IMR-90 (cell line): Measurements from ENCODE around the gene UBE2E2. TPM values are rescaled to one million over a fixed set of nuclear protein-coding genes. Genes with fewer than 3 reads are reported as not detected.

Experiments used
- ATAC-seq: fragments of 200-7000 bp; cut with Tn5 transposase; 2 replicates; pipeline ENCODE4 v1.9.1; 2020; ENCODE audit warnings: low read depth, mild to moderate bottlenecking, moderate library complexity
- BruUV-seq: library from RNA; stranded (reverse); fragments of 400-500 nt; replicated peaks from 2 replicates; lab custom pipeline; 2021; lab: Mats Ljungman, UMichigan
- CTCF ChIA-PET: fragments of 300-600 bp; formaldehyde crosslinking; extraction: SDS; loops from one replicate; lab custom pipeline; 2021; ENCODE audit warnings: antibody characterized with exemption; lab: Yijun Ruan, JAX
- POLR2A ChIA-PET: fragments of 300-600 bp; sonication (Branson Sonifier 250); formaldehyde crosslinking; loops from one replicate; lab custom pipeline; 2022; ENCODE audit warnings: antibody characterized with exemption; ENCODE audit not compliant: unreplicated experiment; lab: Charles Lee
- DNase-seq: peaks from one replicate; pipeline ENCODE4 v3.0.0; 2013
- H2AFZ ChIP-seq: replicated peaks from 2 replicates; pipeline ENCODE3; 2013; ENCODE audit warnings: low read length, mild to moderate bottlenecking; ENCODE audit not compliant: poor library complexity
- H2AK5ac ChIP-seq: 2 replicates; pipeline ENCODE4 v1.6.1; 2013; ENCODE audit warnings: low read depth, low read length, inconsistent platforms
- H2AK9ac ChIP-seq: replicated peaks from 2 replicates; pipeline ENCODE3; 2013; ENCODE audit warnings: mild to moderate bottlenecking, low read depth, low read length, moderate library complexity; ENCODE audit not compliant: poor library complexity
- H2BK120ac ChIP-seq: 2 replicates; pipeline ENCODE4 v1.6.1; 2013; ENCODE audit warnings: low read depth, low read length, inconsistent platforms
- H2BK15ac ChIP-seq: 3 replicates; pipeline ENCODE4 v1.6.1; 2013; ENCODE audit warnings: low read depth, low read length, inconsistent platforms
- H2BK20ac ChIP-seq: 2 replicates; pipeline ENCODE4 v1.6.1; 2013; ENCODE audit warnings: low read depth, mild to moderate bottlenecking, inconsistent platforms, low read length, moderate library complexity
- H2BK5ac ChIP-seq: 2 replicates; pipeline ENCODE4 v1.6.1; 2013; ENCODE audit warnings: mild to moderate bottlenecking, low read depth, low read length, inconsistent platforms; ENCODE audit not compliant: poor library complexity, severe bottlenecking
- H3K14ac ChIP-seq: replicated peaks from 2 replicates; pipeline ENCODE4 v1.6.1; 2013; ENCODE audit warnings: low read depth, low read length, inconsistent platforms
- H3K18ac ChIP-seq: 2 replicates; pipeline ENCODE4 v1.6.1; 2013; ENCODE audit warnings: low read depth, low read length, control low read depth
- H3K23ac ChIP-seq: 2 replicates; pipeline ENCODE4 v1.6.1; 2013; ENCODE audit warnings: low read depth, low read length, inconsistent platforms
- H3K27ac ChIP-seq: 2 replicates; pipeline ENCODE4 v1.5.1; 2013; ENCODE audit warnings: mild to moderate bottlenecking, control low read depth, low read length; ENCODE audit not compliant: insufficient read depth
- H3K27me3 ChIP-seq: 2 replicates; pipeline ENCODE4 v1.6.1; 2013; ENCODE audit warnings: low read length; ENCODE audit not compliant: control insufficient read depth, insufficient read depth
- H3K36me3 ChIP-seq: 2 replicates; pipeline ENCODE4 v1.6.1; 2013; ENCODE audit warnings: low read length, mixed read lengths; ENCODE audit not compliant: control insufficient read depth, insufficient read depth
- H3K4ac ChIP-seq: 2 replicates; pipeline ENCODE4 v1.6.1; 2013; ENCODE audit warnings: low read depth, low read length, inconsistent platforms
- H3K4me1 ChIP-seq: 2 replicates; pipeline ENCODE4 v1.6.1; 2013; ENCODE audit warnings: low read length, mixed read lengths; ENCODE audit not compliant: control insufficient read depth, insufficient read depth
- H3K4me2 ChIP-seq: 2 replicates; pipeline ENCODE4 v1.6.1; 2013; ENCODE audit warnings: low read depth, mild to moderate bottlenecking, control low read depth, low read length, moderate library complexity
- H3K4me3 ChIP-seq: 2 replicates; pipeline ENCODE4 v1.5.1; 2013; ENCODE audit warnings: low read depth, mild to moderate bottlenecking, control low read depth, low read length, moderate library complexity; ENCODE audit not compliant: insufficient read depth
- H3K56ac ChIP-seq: 2 replicates; pipeline ENCODE4 v1.6.1; 2013; ENCODE audit warnings: low read length, inconsistent platforms; ENCODE audit not compliant: insufficient read depth; ENCODE audit errors: extremely low read depth
- H3K79me1 ChIP-seq, 2 experiments: 2 replicates each; pipeline ENCODE4 v1.6.1; 2013; ENCODE audit warnings: low read length in 2 of 2, inconsistent platforms in 1 of 2, low read depth in 1 of 2
- H3K9ac ChIP-seq: 2 replicates; pipeline ENCODE4 v1.6.1; 2013; ENCODE audit warnings: low read depth, low read length, control low read depth
- H3K9me1 ChIP-seq: 2 replicates; pipeline ENCODE4 v1.6.1; 2013; ENCODE audit warnings: low read length, inconsistent platforms; ENCODE audit not compliant: insufficient read depth
- H3K9me3 ChIP-seq: 2 replicates; pipeline ENCODE4 v1.6.1; 2013; ENCODE audit warnings: low read length; ENCODE audit not compliant: control insufficient read depth, insufficient read depth
- H4K20me1 ChIP-seq: 2 replicates; pipeline ENCODE4 v1.6.1; 2013; ENCODE audit warnings: low read length, inconsistent platforms; ENCODE audit not compliant: insufficient read depth
- H4K5ac ChIP-seq: 2 replicates; pipeline ENCODE4 v1.6.1; 2013; ENCODE audit warnings: mild to moderate bottlenecking, low read depth, low read length, control low read depth
- H4K8ac ChIP-seq, 2 experiments: 2 replicates each; pipeline ENCODE4 v1.6.1; 2013; ENCODE audit warnings: low read depth in 2 of 2, low read length in 2 of 2, control low read depth in 1 of 2, inconsistent platforms in 1 of 2
- H4K91ac ChIP-seq: 2 replicates; pipeline ENCODE4 v1.6.1; 2013; ENCODE audit warnings: low read depth, low read length, inconsistent platforms; ENCODE audit not compliant: insufficient read depth
- BHLHE40 ChIP-seq: fragments of 150-350 bp; IDR thresholded peaks from 2 replicates; pipeline ENCODE4 v1.6.1; 2016; ENCODE audit warnings: mild to moderate bottlenecking, low read depth, low read length
- CTCF ChIP-seq: conservative IDR thresholded peaks from 2 replicates; pipeline ENCODE4 v1.5.1; 2012; ENCODE audit warnings: mild to moderate bottlenecking, low read depth, low read length, improper control_type of control experiment
- MXI1 ChIP-seq: IDR thresholded peaks from 2 replicates; pipeline ENCODE4 v1.6.1; 2012; ENCODE audit warnings: low read depth, mild to moderate bottlenecking, low read length, moderate library complexity, borderline replicate concordance
- POLR2A ChIP-seq: IDR thresholded peaks from 2 replicates; pipeline ENCODE4 v1.6.1; 2012; ENCODE audit warnings: mild to moderate bottlenecking, low read depth, low read length
- SMC3 ChIP-seq: fragments of 150-350 bp; IDR thresholded peaks from 2 replicates; pipeline ENCODE4 v1.6.1; 2016; ENCODE audit warnings: low read depth, mild to moderate bottlenecking, antibody characterized with exemption, low read length, moderate library complexity
- WGBS, 2 experiments: methylation state at CpG; one replicate each; pipeline versions ENCODE4 v1.1.5 to v1.1.7; 2013; ENCODE audit warnings: missing lambda C conversion rate in 2 of 2; ENCODE audit not compliant: insufficient read length in 1 of 2; ENCODE audit errors: extremely low coverage in 2 of 2; 5-methylcytosine and 5-hydroxymethylcytosine counted together
- dilution Hi-C: fragments of 300-500 bp; cut with HindIII; formaldehyde crosslinking; loops from one replicate; pipeline ENCODE4 v1.14.3; 2018; ENCODE audit warnings: low sequenced_read_pairs; ENCODE audit not compliant: unreplicated experiment
- in situ Hi-C: fragments of 300-500 bp; cut with MboI; formaldehyde crosslinking; loops from 3 replicates; pipeline ENCODE4 v1.14.3; 2019; ENCODE audit warnings: low sequenced_read_pairs, inconsistent platforms, mixed read lengths
- intact Hi-C: fragments of 100-400 bp; cut with micrococcal nuclease; formaldehyde crosslinking; loops from 2 replicates; pipeline ENCODE4 v1.10.0; 2022
- polyA plus RNA-seq, 3 experiments: library from polyadenylated mRNA; depleted of rRNA; stranded (reverse); fragments of >200 nt; gene quantifications; 2 replicates each; pipeline ENCODE4 v1.2.3, GENCODE V29; 2012; ENCODE audit warnings: low replicate concordance in 1 of 3
- total RNA-seq: library from RNA; depleted of rRNA; stranded (reverse); fragments of >200 nt; gene quantifications from 2 replicates; pipeline ENCODE4 v1.2.3, GENCODE V29; 2012

Gene UBE2E2
- total and polyA plus RNA-seq, 2 of the 4 experiments (the other 2 are of a cell fraction): 18.6 to 32.7 TPM

- Histone ChIP-seq H2AFZ (no peak overlapping the region), H2BK5ac (no peak overlapping the region), H3K23ac (no peak overlapping the region), H3K56ac (no peak overlapping the region), H2AK5ac (no peak overlapping the region), H4K8ac (no peak overlapping the region), H3K18ac (no peak overlapping the region), H4K20me1 (no peaks in the 10 kb centered on the region), H2BK15ac (no peak overlapping the region), H3K4me1 (no peaks in the 10 kb centered on the region), H3K27me3 (no peaks in the 10 kb centered on the region), H3K36me3 (no peaks in the 10 kb centered on the region), H3K9me3 (peaks cover 2% of the 10 kb centered on the region; the same call in 1 of the 2 replicates), H2AK9ac (no peak overlapping the region), H3K14ac (no peak overlapping the region), H4K91ac (no peak overlapping the region), H2BK20ac (no peak overlapping the region), H3K27ac (no peak overlapping the region), H3K4ac (no peak overlapping the region), H3K9me1 (no peaks in the 10 kb centered on the region), H3K79me1 (peaks cover 4 to 16% of the 10 kb centered on the region in 2 experiments; a peak in 1 of 4 replicates), H3K9ac (no peak overlapping the region), H4K5ac (no peak overlapping the region), H3K4me2 (no peak overlapping the region), H3K4me3 (no peak overlapping the region), H2BK120ac (no peak overlapping the region)
- 90% methylated on average over 6 of the region's 8 CpGs; no CpG with 5 or more reads in 1 of the 2 experiments for WGBS, 2 experiments
- ChIA-PET POLR2A (no interaction called here), CTCF (no interaction called here)
- dilution Hi-C loops: no loop called here
- no TSS peak for BruUV-seq
- DNase-seq (no peak), ATAC-seq (no peak)
- in situ Hi-C loops: no loop called here
- intact Hi-C loops: no loop called here
- TF ChIP-seq POLR2A (no peak), BHLHE40 (no peak), CTCF (no peak), MXI1 (no peak), SMC3 (no peak)
Observed at GRCh38 chr3:23275061-23275460, 71.9 kb downstream of the UBE2E2 start.
